H1 (cell line): ENCODE measurements around the gene SIX5. TPM values are rescaled to one million over a fixed set of nuclear protein-coding genes. Genes with fewer than 3 reads are reported as not detected.

Source experiments
- CTCF ChIA-PET: fragments of 300-600 bp; sonication (Branson Sonifier 250); formaldehyde crosslinking; loops from one replicate; lab custom pipeline; 2021; ENCODE audit not compliant: partially characterized antibody; lab: Charles Lee
- POLR2A ChIA-PET: fragments of 300-600 bp; sonication (Branson Sonifier 250); formaldehyde crosslinking; loops from one replicate; lab custom pipeline; 2021; ENCODE audit warnings: inconsistent platforms; ENCODE audit not compliant: partially characterized antibody; lab: Charles Lee
- DNase-seq, 2 experiments: peaks; one replicate each; pipeline versions ENCODE4 v3.0.0 to v3.0.0-alpha.2; 2010 to 2022; ENCODE audit warnings: low spot score in 2 of 2, low read depth in 1 of 2, mixed read lengths in 1 of 2
- FAIRE-seq: peaks from 2 replicates; lab custom pipeline; 2011; peaks lifted over from hg19 to GRCh38; lab: Jason Lieb, UNC
- H2AFZ ChIP-seq: 2 replicates; pipeline ENCODE4 v1.8.1; 2012; ENCODE audit warnings: low read length, inconsistent platforms
- H2AK5ac ChIP-seq: 2 replicates; pipeline ENCODE4 v1.6.1; 2013; ENCODE audit warnings: low read depth, low read length
- H2BK120ac ChIP-seq: replicated peaks from 2 replicates; pipeline ENCODE3; 2013; ENCODE audit warnings: low read depth, low read length, inconsistent platforms
- H2BK12ac ChIP-seq: 2 replicates; pipeline ENCODE4 v1.6.1; 2013; ENCODE audit warnings: low read depth, low read length
- H2BK15ac ChIP-seq: 2 replicates; pipeline ENCODE4 v1.6.1; 2013; ENCODE audit warnings: low read length
- H2BK20ac ChIP-seq: 2 replicates; pipeline ENCODE4 v1.6.1; 2013; ENCODE audit warnings: low read length
- H2BK5ac ChIP-seq: 2 replicates; pipeline ENCODE4 v1.6.1; 2013; ENCODE audit warnings: low read depth, low read length
- H3K14ac ChIP-seq: 2 replicates; pipeline ENCODE4 v1.6.1; 2013; ENCODE audit warnings: inconsistent platforms; ENCODE audit not compliant: insufficient read length
- H3K18ac ChIP-seq: 2 replicates; pipeline ENCODE4 v1.6.1; 2013; ENCODE audit warnings: low read length; ENCODE audit errors: extremely low read depth
- H3K23ac ChIP-seq: 2 replicates; pipeline ENCODE4 v1.6.1; 2013; ENCODE audit warnings: inconsistent platforms; ENCODE audit not compliant: insufficient read length
- H3K23me2 ChIP-seq: 2 replicates; pipeline ENCODE4 v1.6.1; 2013; ENCODE audit warnings: low read depth, low read length
- H3K27ac ChIP-seq: 2 replicates; pipeline ENCODE4 v1.6.1; 2011; ENCODE audit warnings: low read depth, low read length, inconsistent platforms
- H3K27me3 ChIP-seq, 4 experiments: replicated peaks in 1 of 4; 1 replicate in 1 of 4; 2 replicates in 3 of 4; pipeline versions ENCODE4 v1.6.1 to v1.8.1; 2011 to 2013; ENCODE audit warnings: low read length in 3 of 4, mild to moderate bottlenecking in 3 of 4, inconsistent platforms in 2 of 4, mixed read lengths in 2 of 4, moderate library complexity in 1 of 4; ENCODE audit not compliant: control insufficient read depth in 3 of 4, insufficient read depth in 3 of 4; ENCODE audit errors: extremely low read depth in 1 of 4
- H3K36me3 ChIP-seq, 4 experiments: 2 replicates each; pipeline versions ENCODE4 v1.6.1 to v1.8.1; 2011 to 2013; ENCODE audit warnings: mild to moderate bottlenecking in 4 of 4, low read length in 3 of 4, moderate library complexity in 2 of 4, control low read depth in 1 of 4, inconsistent platforms in 1 of 4; ENCODE audit not compliant: insufficient read depth in 4 of 4, control insufficient read depth in 2 of 4
- H3K4ac ChIP-seq: replicated peaks from 2 replicates; pipeline ENCODE3; 2013; ENCODE audit warnings: low read length, low read depth, mixed read lengths, inconsistent platforms; ENCODE audit not compliant: insufficient read length
- H3K4me1 ChIP-seq, 4 experiments: replicated peaks in 1 of 4; 1 replicate in 1 of 4; 2 replicates in 3 of 4; pipeline versions ENCODE4 v1.6.1 to v1.8.1; 2011 to 2013; ENCODE audit warnings: low read length in 3 of 4, inconsistent platforms in 2 of 4, mixed read lengths in 1 of 4; ENCODE audit not compliant: insufficient read depth in 4 of 4, control insufficient read depth in 3 of 4
- H3K4me2 ChIP-seq, 2 experiments: 2 replicates each; pipeline versions ENCODE4 v1.6.1 to v1.8.1; 2011 to 2013; ENCODE audit warnings: low read depth in 2 of 2, low read length in 2 of 2, control low read depth in 1 of 2, inconsistent platforms in 1 of 2, mild to moderate bottlenecking in 1 of 2; ENCODE audit not compliant: insufficient read depth in 1 of 2
- H3K4me3 ChIP-seq, 4 experiments: fragments of 200-600, 300-600 bp in 1 of 4; sonication (generic), shearing (Covaris generic), sonication (Bioruptor Twin) in 1 of 4; 2 replicates each; pipeline versions ENCODE4 v1.5.1 to v1.8.1; 2011 to 2016; ENCODE audit warnings: low read length in 4 of 4, low read depth in 3 of 4, control low read depth in 2 of 4, inconsistent platforms in 2 of 4, mild to moderate bottlenecking in 2 of 4, mixed read lengths in 1 of 4, moderate library complexity in 1 of 4; ENCODE audit not compliant: insufficient read depth in 2 of 4; ENCODE audit errors: extremely low read depth in 1 of 4
- H3K56ac ChIP-seq: replicated peaks from 2 replicates; pipeline ENCODE3; 2013; ENCODE audit warnings: low read depth, mild to moderate bottlenecking, mixed read lengths, low read length, inconsistent platforms; ENCODE audit not compliant: insufficient read length
- H3K79me1 ChIP-seq: 2 replicates; pipeline ENCODE4 v1.6.1; 2013; ENCODE audit warnings: low read depth, low read length, control low read depth
- H3K79me2 ChIP-seq, 2 experiments: 2 replicates each; pipeline versions ENCODE4 v1.6.1 to v1.8.1; 2012 to 2013; ENCODE audit warnings: low read length in 2 of 2, mild to moderate bottlenecking in 2 of 2, inconsistent platforms in 1 of 2; ENCODE audit not compliant: insufficient read depth in 2 of 2, control insufficient read depth in 1 of 2
- H3K9ac ChIP-seq, 4 experiments: replicated peaks in 1 of 4; 1 replicate in 1 of 4; 2 replicates in 3 of 4; pipeline versions ENCODE4 v1.6.1 to v1.8.1; 2011 to 2013; ENCODE audit warnings: low read depth in 3 of 4, low read length in 3 of 4, control low read depth in 2 of 4, mild to moderate bottlenecking in 2 of 4, moderate library complexity in 2 of 4, inconsistent platforms in 1 of 4; ENCODE audit errors: extremely low read depth in 1 of 4
- H3K9me3 ChIP-seq, 2 experiments: 2 replicates each; pipeline versions ENCODE4 v1.6.1 to v1.8.1; 2012 to 2013; ENCODE audit warnings: mild to moderate bottlenecking in 2 of 2, moderate library complexity in 2 of 2, control low read depth in 1 of 2, inconsistent platforms in 1 of 2, low read depth in 1 of 2, low read length in 1 of 2, mixed read lengths in 1 of 2; ENCODE audit not compliant: insufficient read depth in 2 of 2
- H4K20me1 ChIP-seq, 2 experiments: replicated peaks in 1 of 2; 2 replicates each; pipeline versions ENCODE3 to v1.8.1; 2011 to 2013; ENCODE audit warnings: inconsistent platforms in 2 of 2, low read length in 2 of 2, mild to moderate bottlenecking in 1 of 2; ENCODE audit not compliant: insufficient read depth in 2 of 2, control insufficient read depth in 1 of 2
- H4K5ac ChIP-seq: 2 replicates; pipeline ENCODE4 v1.6.1; 2013; ENCODE audit warnings: low read length, low read depth, mixed read lengths, inconsistent platforms; ENCODE audit not compliant: insufficient read length
- H4K8ac ChIP-seq: 2 replicates; pipeline ENCODE4 v1.8.0; 2013; ENCODE audit warnings: mild to moderate bottlenecking, moderate library complexity, low read length, inconsistent platforms; ENCODE audit not compliant: insufficient read depth; ENCODE audit errors: extremely low read depth
- H4K91ac ChIP-seq: replicated peaks from 2 replicates; pipeline ENCODE3; 2013; ENCODE audit warnings: low read length, mixed read lengths, inconsistent platforms; ENCODE audit not compliant: insufficient read length
- BCL11A ChIP-seq, 2 experiments: IDR thresholded peaks; one replicate each; pipeline ENCODE4 v1.6.1; 2011; ENCODE audit warnings: low read depth in 2 of 2, low read length in 2 of 2, mild to moderate bottlenecking in 2 of 2
- CTCF ChIP-seq, 3 experiments: IDR thresholded peaks; 1 replicate in 2 of 3; 2 replicates in 1 of 3; pipeline versions ENCODE4 v1.5.1 to v1.6.1; 2011; ENCODE audit warnings: low read length in 3 of 3, mild to moderate bottlenecking in 3 of 3, inconsistent platforms in 2 of 3, low read depth in 1 of 3, moderate library complexity in 1 of 3; ENCODE audit not compliant: insufficient read depth in 1 of 3; ENCODE audit errors: control extremely low read depth in 1 of 3
- JUN ChIP-seq: IDR thresholded peaks from 2 replicates; pipeline ENCODE4 v1.6.1; 2011; ENCODE audit warnings: low read depth, mild to moderate bottlenecking, improper control_type of control experiment, low read length
- JUND ChIP-seq: IDR thresholded peaks from 2 replicates; pipeline ENCODE4 v1.6.1; 2011; ENCODE audit warnings: mild to moderate bottlenecking, improper control_type of control experiment, low read length
- MAX ChIP-seq: IDR thresholded peaks from 2 replicates; pipeline ENCODE4 v1.6.1; 2012; ENCODE audit warnings: inconsistent platforms
- PHF8 ChIP-seq: fragments of 200-600 bp; sonication (generic); conservative IDR thresholded peaks from 2 replicates; pipeline ENCODE4 v1.7.1; 2012; ENCODE audit warnings: low read depth, mild to moderate bottlenecking, inconsistent platforms, low read length, moderate library complexity
- RFX5 ChIP-seq: IDR thresholded peaks from 2 replicates; pipeline ENCODE4 v1.6.1; 2011; ENCODE audit warnings: low read depth, low read length, improper control_type of control experiment, borderline replicate concordance
- SRF ChIP-seq: IDR thresholded peaks from 2 replicates; pipeline ENCODE4 v1.6.1; 2011; ENCODE audit warnings: mild to moderate bottlenecking, low read depth, low read length, moderate library complexity
- TBP ChIP-seq: IDR thresholded peaks from 2 replicates; pipeline ENCODE4 v1.6.1; 2011; ENCODE audit warnings: low read depth, low read length, improper control_type of control experiment
- TCF12 ChIP-seq: IDR thresholded peaks from 2 replicates; pipeline ENCODE4 v1.6.1; 2011; ENCODE audit warnings: low read depth, mild to moderate bottlenecking, low read length
- WGBS, 2 experiments: shearing (Covaris generic) in 1 of 2; methylation state at CpG; one replicate each; pipeline versions ENCODE4 v1.1.6 to v1.1.7; 2013 to 2015; ENCODE audit warnings: low lambda C conversion rate in 2 of 2, mixed read lengths in 2 of 2, inconsistent platforms in 1 of 2, low coverage in 1 of 2, missing lambda C conversion rate in 1 of 2; ENCODE audit not compliant: insufficient replicate concordance in 2 of 2, insufficient coverage in 1 of 2, insufficient read length in 1 of 2; ENCODE audit errors: extremely low coverage in 1 of 2, missing lambda C conversion rate in 1 of 2; 5-methylcytosine and 5-hydroxymethylcytosine counted together
- polyA plus RNA-seq, 7 experiments: library from polyadenylated mRNA; depleted of rRNA in 3 of 7; stranded (reverse) in 5 of 7; unstranded in 2 of 7; fragments of >200 nt in 5 of 7; fragments of 200-250 nt in 2 of 7; gene quantifications; 1 replicate in 5 of 7; 2 replicates in 1 of 7; 4 replicates in 1 of 7; pipeline versions ENCODE4 v1.2.1 to v1.2.3, GENCODE V29; 2011 to 2013; ENCODE audit warnings: missing spikeins in 2 of 7, mixed read lengths in 2 of 7
- total RNA-seq: library from RNA; stranded (reverse); fragmentation: NEBNext Ultra II Directional; extraction: Animal tissue kit (Norgen Biotek cat#: 25700); gene quantifications from 2 replicates; pipeline ENCODE4 v1.2.1, GENCODE V29; 2021

Gene SIX5
- total and polyA plus RNA-seq, 2 of the 8 experiments (the other 6 are each of a cell fraction or from before 2014, with no cell fraction given), result 20.9 to 24.2 TPM

GRCh38 chr19:45809643-45810159 is 40.6 kb upstream of the SIX5 start:
- Histone ChIP-seq H3K4me3 (no peak overlapping the region), H3K4me2 (peak overlapping the region in 1 of 2 experiments; percentile 3; a peak in 1 of 4 replicates), H2BK15ac (no peak overlapping the region), H3K23me2 (peaks cover 1% of the 10 kb centered on the region; the same call in 1 of the 2 replicates), H4K5ac (no peak overlapping the region), H4K20me1 (no peaks in the 10 kb centered on the region), H3K27ac (no peak overlapping the region), H3K36me3 (no peaks in the 10 kb centered on the region), H3K4me1 (peaks cover 0 to 5% (median 4%) of the 10 kb centered on the region in 4 experiments; a peak in 5 of 7 replicates), H4K8ac (no peak overlapping the region), H3K56ac (no peak overlapping the region), H2BK120ac (no peak overlapping the region), H3K18ac (peak overlapping the region; percentile 48; the same call in 1 of the 2 replicates), H3K79me1 (no peaks in the 10 kb centered on the region), H2AK5ac (no peak overlapping the region), H2AFZ (no peak overlapping the region), H3K23ac (no peak overlapping the region), H2BK5ac (no peak overlapping the region), H2BK12ac (0 out of 2 replicates have a peak overlapping the region, but pooled peaks have one; percentile 39), H2BK20ac (no peak overlapping the region), H3K79me2 (no peaks in the 10 kb centered on the region), H3K27me3 (peaks cover 0 to 2% (median 0%) of the 10 kb centered on the region in 4 experiments; a peak in 3 of 7 replicates), H4K91ac (no peak overlapping the region), H3K4ac (no peak overlapping the region), H3K9me3 (no peaks in the 10 kb centered on the region; a peak in 1 of 4 replicates), H3K14ac (no peak overlapping the region), H3K9ac (no peak overlapping the region)
- CTCF ChIA-PET, result interaction anchor here (0.6 to 2.2 kb wide), 6 partner anchors 10 to 31 kb away, joined by 3 to 14 read pairs (median 4); no protein-coding TSS in a partner anchor
- FAIRE-seq (no peak), DNase-seq (no peak)
- WGBS, 2 experiments, result 72% methylated on average over 7 of the region's 7 CpGs; no CpG with 5 or more reads in 1 of the 2 experiments
- POLR2A ChIA-PET, result interaction anchor here (9.9 to 12.6 kb wide), 2 partner anchors 6 to 39 kb away, joined by 106 to 175 read pairs; partner anchors contain the start of gene SIX5
- TF ChIP-seq TCF12 (peak; percentile 83), BCL11A (IDR thresholded peaks at IDR 0.05; ENCODE audit: low read depth in 2 of 2, low read length in 2 of 2) (no peak), SRF (no peak), MAX (no peak), CTCF (IDR thresholded peaks at IDR 0.05; ENCODE audit: control extremely low read depth in 1 of 3, insufficient read depth in 1 of 3, low read depth in 1 of 3, low read length in 3 of 3) (no peak), JUN (no peak), RFX5 (no peak), JUND (no peak), PHF8 (no peak), TBP (no peak)
